ENCODE measurements around the gene MAS1.

The MAS1 gene

GRCh38 chr6:159866286-159867247, 24.2 kb upstream of the MAS1 start:
- in situ Hi-C loops (cut with HindIII; ENCODE audit: low pct_unique_long_range_greater_than_20kb, low sequenced_read_pairs): no loop called here
- no peak for DNase-seq (ENCODE audit: low read depth in 1 of 2, low spot score in 1 of 2)
- TF ChIP-seq JUND (IDR thresholded peaks at IDR 0.05; ENCODE audit: low read depth): no peak

GRCh38 chr6:159871241-159871640, 19.5 kb upstream of the MAS1 start:
- in situ Hi-C loops (cut with HindIII; ENCODE audit: low pct_unique_long_range_greater_than_20kb, low sequenced_read_pairs): no loop called here
- DNase-seq (ENCODE audit: low read depth in 1 of 2, low spot score in 1 of 2): no peak
- TF ChIP-seq JUND (IDR thresholded peaks at IDR 0.05; ENCODE audit: low read depth): no peak

GRCh38 chr6:159871906-159872305, 18.9 kb upstream of the MAS1 start:
- no peak for DNase-seq (ENCODE audit: low read depth in 1 of 2, low spot score in 1 of 2)
- no peak for TF ChIP-seq JUND (IDR thresholded peaks at IDR 0.05; ENCODE audit: low read depth)
- in situ Hi-C loops (cut with HindIII; ENCODE audit: low pct_unique_long_range_greater_than_20kb, low sequenced_read_pairs): no loop called here

GRCh38 chr6:159874435-159874834, 16.4 kb upstream of the MAS1 start:
- in situ Hi-C loops (cut with HindIII; ENCODE audit: low pct_unique_long_range_greater_than_20kb, low sequenced_read_pairs): no loop called here
- no peak for DNase-seq (ENCODE audit: low read depth in 1 of 2, low spot score in 1 of 2)
- TF ChIP-seq JUND (IDR thresholded peaks at IDR 0.05; ENCODE audit: low read depth): no peak

- no peak for DNase-seq (ENCODE audit: low read depth in 1 of 2, low spot score in 1 of 2)
- TF ChIP-seq JUND (IDR thresholded peaks at IDR 0.05; ENCODE audit: low read depth): no peak
- in situ Hi-C loops (cut with HindIII; ENCODE audit: low pct_unique_long_range_greater_than_20kb, low sequenced_read_pairs): no loop called here
Observed at GRCh38 chr6:159875194-159875593, 15.6 kb upstream of the MAS1 start.

GRCh38 chr6:159876242-159876641, 14.5 kb upstream of the MAS1 start:
- in situ Hi-C loops (cut with HindIII; ENCODE audit: low pct_unique_long_range_greater_than_20kb, low sequenced_read_pairs): no loop called here
- no peak for DNase-seq (ENCODE audit: low read depth in 1 of 2, low spot score in 1 of 2)
- no peak for TF ChIP-seq JUND (IDR thresholded peaks at IDR 0.05; ENCODE audit: low read depth)

- no peak for TF ChIP-seq JUND (IDR thresholded peaks at IDR 0.05; ENCODE audit: low read depth)
- in situ Hi-C loops (cut with HindIII; ENCODE audit: low pct_unique_long_range_greater_than_20kb, low sequenced_read_pairs): no loop called here
- no peak for DNase-seq (ENCODE audit: low read depth in 1 of 2, low spot score in 1 of 2)
Observed at GRCh38 chr6:159877256-159877808, 13.5 kb upstream of the MAS1 start.

GRCh38 chr6:159878341-159878740, 12.4 kb upstream of the MAS1 start:
- TF ChIP-seq JUND (IDR thresholded peaks at IDR 0.05; ENCODE audit: low read depth): no peak
- no peak for DNase-seq (ENCODE audit: low read depth in 1 of 2, low spot score in 1 of 2)
- in situ Hi-C loops (cut with HindIII; ENCODE audit: low pct_unique_long_range_greater_than_20kb, low sequenced_read_pairs): no loop called here

GRCh38 chr6:159879856-159880255, 10.9 kb upstream of the MAS1 start:
- in situ Hi-C loops (cut with HindIII; ENCODE audit: low pct_unique_long_range_greater_than_20kb, low sequenced_read_pairs): no loop called here
- no peak for DNase-seq (ENCODE audit: low read depth in 1 of 2, low spot score in 1 of 2)
- no peak for TF ChIP-seq JUND (IDR thresholded peaks at IDR 0.05; ENCODE audit: low read depth)

GRCh38 chr6:159880412-159880975, 10.3 kb upstream of the MAS1 start:
- DNase-seq (ENCODE audit: low read depth in 1 of 2, low spot score in 1 of 2): no peak
- no peak for TF ChIP-seq JUND (IDR thresholded peaks at IDR 0.05; ENCODE audit: low read depth)
- in situ Hi-C loops (cut with HindIII; ENCODE audit: low pct_unique_long_range_greater_than_20kb, low sequenced_read_pairs): no loop called here

GRCh38 chr6:159884720-159885119, 6.1 kb upstream of the MAS1 start:
- in situ Hi-C loops (cut with HindIII; ENCODE audit: low pct_unique_long_range_greater_than_20kb, low sequenced_read_pairs): no loop called here

GRCh38 chr6:159886270-159886669, 4.5 kb upstream of the MAS1 start:
- TF ChIP-seq JUND (IDR thresholded peaks at IDR 0.05; ENCODE audit: low read depth): no peak
- in situ Hi-C loops (cut with HindIII; ENCODE audit: low pct_unique_long_range_greater_than_20kb, low sequenced_read_pairs): no loop called here
- DNase-seq (ENCODE audit: low read depth in 1 of 2, low spot score in 1 of 2): no peak

More at GRCh38 chr6:159884720-159885119, 6.1 kb upstream of the MAS1 start:
- no peak for TF ChIP-seq JUND (IDR thresholded peaks at IDR 0.05; ENCODE audit: low read depth)
- no peak for DNase-seq (ENCODE audit: low read depth in 1 of 2, low spot score in 1 of 2)

GRCh38 chr6:159887146-159887545, 3.6 kb upstream of the MAS1 start:
- no peak for DNase-seq (ENCODE audit: low read depth in 1 of 2, low spot score in 1 of 2)
- no peak for TF ChIP-seq JUND (IDR thresholded peaks at IDR 0.05; ENCODE audit: low read depth)
- in situ Hi-C loops (cut with HindIII; ENCODE audit: low pct_unique_long_range_greater_than_20kb, low sequenced_read_pairs): no loop called here
